Measurements from ENCODE around the gene OVOL1. TPM values are rescaled to one million over a fixed set of nuclear protein-coding genes. Genes with fewer than 3 reads are reported as not detected.
A peak's percentile ranks its signal among the peaks of the same experiment; 100 is the strongest.
"Not testable (repeated sequence)": the region's sequence is repeated elsewhere in the genome, so short reads cannot be mapped to it uniquely, and the experiment has no call there.

OVOL1 gene
- total RNA-seq, 1 donor from 2014 or later = not detected

- H3K4me3 ChIP-seq (ENCODE audit: low read length in 3 of 3) = no peak overlapping the region
- peaks cover 0 to 8% (median 7%) of the 10 kb centered on the region in 3 donors for H3K27me3 ChIP-seq (ENCODE audit: control insufficient read depth in 3 of 3, insufficient read depth in 3 of 3, low read length in 3 of 3)
- no peaks in the 10 kb centered on the region for H3K36me3 ChIP-seq (ENCODE audit: control insufficient read depth in 3 of 3, insufficient read depth in 3 of 3, low read length in 3 of 3)
These were observed 42.6 kb downstream of the OVOL1 start for GRCh38 chr11:65829459-65829858.

DNA sequence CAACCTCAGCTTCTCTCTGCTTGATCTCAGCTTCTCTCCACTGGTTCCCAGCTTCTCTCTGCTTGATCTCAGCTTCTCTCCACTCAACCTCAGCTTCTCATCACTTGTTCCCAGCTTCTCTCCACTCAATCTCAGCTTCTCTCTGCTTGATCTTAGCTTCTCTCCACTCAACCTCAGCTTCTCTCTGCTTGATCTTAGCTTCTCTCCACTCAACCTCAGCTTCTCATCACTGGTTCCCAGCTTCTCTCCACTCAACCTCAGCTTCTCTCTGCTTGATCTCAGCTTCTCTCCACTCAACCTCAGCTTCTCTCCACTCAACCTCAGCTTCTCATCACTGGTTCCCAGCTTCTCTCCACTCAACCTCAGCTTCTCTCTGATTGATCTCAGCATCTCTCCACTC, 45.4 kb downstream of the OVOL1 start:
- H3K4me3 ChIP-seq (ENCODE audit: low read length in 3 of 3) = not testable (repeated sequence)

More at GRCh38 chr11:65829459-65829858, 42.6 kb downstream of the OVOL1 start:
- H3K27ac ChIP-seq (ENCODE audit: low read depth, low read length) = no peak overlapping the region
- H3K4me1 ChIP-seq (ENCODE audit: control insufficient read depth in 3 of 3, insufficient read depth in 3 of 3, low read length in 3 of 3) = peaks cover 7 to 17% (median 15%) of the 10 kb centered on the region in 3 donors
- no peak overlapping the region for H3K9ac ChIP-seq (ENCODE audit: low read depth in 1 of 3, low read length in 3 of 3)
- no peaks in the 10 kb centered on the region for H3K9me3 ChIP-seq (ENCODE audit: control insufficient read depth in 3 of 3, low read length in 3 of 3)

DNA sequence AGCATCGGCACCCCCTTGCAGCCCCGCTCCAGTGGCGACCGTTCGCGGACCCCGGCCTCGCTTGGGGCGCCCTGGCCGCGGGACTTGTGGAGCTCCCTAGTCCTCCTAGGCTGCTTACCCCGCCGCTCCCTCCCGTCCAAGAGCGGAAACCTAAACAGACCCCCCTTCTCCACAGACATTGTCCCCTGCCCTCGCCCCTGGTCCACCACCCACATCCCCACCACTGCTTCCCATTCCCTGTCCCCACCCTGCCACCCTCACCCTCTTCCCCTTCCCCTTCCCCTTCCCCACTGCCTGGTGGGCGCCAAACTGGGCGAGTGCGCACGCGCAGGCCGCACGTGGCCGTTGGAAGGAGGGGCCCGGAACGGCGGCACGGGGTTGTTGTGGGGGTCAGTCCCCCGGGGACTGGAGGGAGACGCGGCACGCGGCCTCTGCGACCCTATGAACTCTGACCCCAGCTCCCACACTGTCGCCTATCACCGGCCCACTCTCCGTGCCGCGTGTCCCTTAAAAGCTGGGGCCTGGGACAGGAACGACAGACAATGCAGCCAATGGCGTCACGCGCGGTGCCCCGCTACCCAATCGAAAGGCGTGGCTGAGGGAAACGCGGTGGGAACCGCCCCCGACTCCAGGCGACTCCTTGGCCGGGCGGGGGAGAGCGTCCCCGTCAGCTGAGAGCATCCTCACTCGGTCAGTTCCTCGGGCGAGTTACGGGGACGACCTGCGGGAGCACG, 46.6 kb downstream of the OVOL1 start, which contains the start of gene SNX32:
Gene SNX32 (plus strand): TSS at position 667 of the 734 bp plus-strand sequence. CDS start 103 bp downstream, outside the sequence.
- H3K9ac ChIP-seq (ENCODE audit: low read depth in 1 of 3, low read length in 3 of 3) = peak within 1 kb of the TSS in 2 of 3 donors; percentile 40 to 73
- H3K9me3 ChIP-seq (ENCODE audit: control insufficient read depth in 3 of 3, low read length in 3 of 3) = no peaks in the 10 kb centered on the region
- H3K4me1 ChIP-seq (ENCODE audit: control insufficient read depth in 3 of 3, insufficient read depth in 3 of 3, low read length in 3 of 3) = peaks cover 8 to 22% (median 16%) of the 10 kb centered on the region in 3 donors
- H3K4me3 ChIP-seq (ENCODE audit: low read length in 3 of 3) = peak within 1 kb of the TSS; percentile 70 to 88 (median 81)
- no peaks in the 10 kb centered on the region for H3K36me3 ChIP-seq (ENCODE audit: control insufficient read depth in 3 of 3, insufficient read depth in 3 of 3, low read length in 3 of 3)
- no peak within 1 kb of the TSS for H3K27ac ChIP-seq (ENCODE audit: low read depth, low read length)
- peaks cover 0 to 19% (median 10%) of the 10 kb centered on the region in 3 donors for H3K27me3 ChIP-seq (ENCODE audit: control insufficient read depth in 3 of 3, insufficient read depth in 3 of 3, low read length in 3 of 3)

More for the DNA sequence above, 45.4 kb downstream of the OVOL1 start:
- H3K36me3 ChIP-seq (ENCODE audit: control insufficient read depth in 3 of 3, insufficient read depth in 3 of 3, low read length in 3 of 3); H3K9me3 ChIP-seq (ENCODE audit: control insufficient read depth in 3 of 3, low read length in 3 of 3); H3K9ac ChIP-seq (ENCODE audit: low read depth in 1 of 3, low read length in 3 of 3); H3K27ac ChIP-seq (ENCODE audit: low read depth, low read length): not testable (repeated sequence)
- H3K4me1 ChIP-seq (ENCODE audit: control insufficient read depth in 3 of 3, insufficient read depth in 3 of 3, low read length in 3 of 3) = peaks cover 8 to 22% (median 16%) of the 10 kb centered on the region in 3 donors
- H3K27me3 ChIP-seq (ENCODE audit: control insufficient read depth in 3 of 3, insufficient read depth in 3 of 3, low read length in 3 of 3) = peaks cover 0 to 19% (median 10%) of the 10 kb centered on the region in 3 donors

GRCh38 chr11:65834202-65834601, 47.3 kb downstream of the OVOL1 start:
- Histone ChIP-seq H3K36me3 (ENCODE audit: control insufficient read depth in 3 of 3, insufficient read depth in 3 of 3, low read length in 3 of 3) (no peaks in the 10 kb centered on the region), H3K4me1 (ENCODE audit: control insufficient read depth in 3 of 3, insufficient read depth in 3 of 3, low read length in 3 of 3) (peaks cover 8 to 22% (median 16%) of the 10 kb centered on the region in 3 donors), H3K4me3 (ENCODE audit: low read length in 3 of 3) (peak overlapping the region; percentile 70 to 88 (median 81)), H3K9ac (ENCODE audit: low read depth in 1 of 3, low read length in 3 of 3) (peak overlapping the region in 1 of 3 donors; percentile 45), H3K27ac (ENCODE audit: low read depth, low read length) (no peak overlapping the region), H3K27me3 (ENCODE audit: control insufficient read depth in 3 of 3, insufficient read depth in 3 of 3, low read length in 3 of 3) (peaks cover 0 to 19% (median 10%) of the 10 kb centered on the region in 3 donors), H3K9me3 (ENCODE audit: control insufficient read depth in 3 of 3, low read length in 3 of 3) (no peaks in the 10 kb centered on the region)

DNA sequence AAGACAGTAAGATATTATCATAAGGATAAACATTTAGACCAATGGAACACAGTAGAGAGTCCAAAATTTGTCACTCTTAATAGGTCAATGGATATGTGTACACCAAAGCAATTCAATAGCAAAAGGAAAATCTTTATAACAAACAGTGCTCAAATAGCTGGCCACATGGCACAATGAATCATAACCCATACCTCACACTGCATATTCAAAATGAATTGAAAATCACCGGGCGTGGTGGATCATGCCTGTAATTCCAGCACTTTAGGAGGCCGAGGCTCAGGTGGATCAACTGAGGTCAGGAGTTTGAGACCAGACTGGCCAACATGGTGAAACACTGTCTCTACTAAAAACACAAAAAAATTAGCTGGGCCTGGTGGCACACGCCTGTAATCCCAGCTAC, 55.3 kb downstream of the OVOL1 start:
- H3K4me1 ChIP-seq (ENCODE audit: control insufficient read depth in 3 of 3, insufficient read depth in 3 of 3, low read length in 3 of 3) = no peaks in the 10 kb centered on the region
- H3K36me3 ChIP-seq (ENCODE audit: control insufficient read depth in 3 of 3, insufficient read depth in 3 of 3, low read length in 3 of 3) = no peaks in the 10 kb centered on the region
- H3K27me3 ChIP-seq (ENCODE audit: control insufficient read depth in 3 of 3, insufficient read depth in 3 of 3, low read length in 3 of 3) = no peaks in the 10 kb centered on the region
- H3K9me3 ChIP-seq (ENCODE audit: control insufficient read depth in 3 of 3, low read length in 3 of 3) = no peaks in the 10 kb centered on the region
- H3K27ac ChIP-seq (ENCODE audit: low read depth, low read length) = no peak overlapping the region
- no peak overlapping the region for H3K4me3 ChIP-seq (ENCODE audit: low read length in 3 of 3)
- no peak overlapping the region for H3K9ac ChIP-seq (ENCODE audit: low read depth in 1 of 3, low read length in 3 of 3)

DNA sequence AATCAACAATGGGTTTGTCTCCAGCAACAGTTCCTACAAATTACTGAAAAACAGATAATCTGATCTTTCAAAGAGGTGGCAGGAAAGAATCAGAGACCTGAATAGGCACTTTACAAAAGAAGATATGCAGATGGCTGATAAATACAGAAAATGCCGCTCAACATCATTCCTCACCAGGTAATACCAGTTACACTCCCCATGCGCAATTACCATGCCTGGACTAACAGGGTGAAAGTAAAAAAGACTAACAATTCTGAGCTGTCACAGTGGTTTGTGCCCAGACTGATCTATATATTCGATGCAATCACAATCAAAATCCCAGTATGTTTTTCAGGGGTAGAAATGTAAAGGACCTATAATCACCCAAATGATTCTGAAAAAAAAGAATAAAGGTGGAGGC, 56.9 kb downstream of the OVOL1 start:
- H3K27me3 ChIP-seq (ENCODE audit: control insufficient read depth in 3 of 3, insufficient read depth in 3 of 3, low read length in 3 of 3) = no peaks in the 10 kb centered on the region
- H3K4me3 ChIP-seq (ENCODE audit: low read length in 3 of 3) = no peak overlapping the region
- H3K9ac ChIP-seq (ENCODE audit: low read depth in 1 of 3, low read length in 3 of 3) = no peak overlapping the region
- H3K27ac ChIP-seq (ENCODE audit: low read depth, low read length) = no peak overlapping the region
- no peaks in the 10 kb centered on the region for H3K9me3 ChIP-seq (ENCODE audit: control insufficient read depth in 3 of 3, low read length in 3 of 3)
- no peaks in the 10 kb centered on the region for H3K4me1 ChIP-seq (ENCODE audit: control insufficient read depth in 3 of 3, insufficient read depth in 3 of 3, low read length in 3 of 3)
- no peaks in the 10 kb centered on the region for H3K36me3 ChIP-seq (ENCODE audit: control insufficient read depth in 3 of 3, insufficient read depth in 3 of 3, low read length in 3 of 3)

- Histone ChIP-seq H3K27ac (ENCODE audit: low read depth, low read length) (no peak overlapping the region), H3K36me3 (ENCODE audit: control insufficient read depth in 3 of 3, insufficient read depth in 3 of 3, low read length in 3 of 3) (no peaks in the 10 kb centered on the region), H3K9me3 (ENCODE audit: control insufficient read depth in 3 of 3, low read length in 3 of 3) (no peaks in the 10 kb centered on the region), H3K4me1 (ENCODE audit: control insufficient read depth in 3 of 3, insufficient read depth in 3 of 3, low read length in 3 of 3) (no peaks in the 10 kb centered on the region), H3K27me3 (ENCODE audit: control insufficient read depth in 3 of 3, insufficient read depth in 3 of 3, low read length in 3 of 3) (no peaks in the 10 kb centered on the region), H3K9ac (ENCODE audit: low read depth in 1 of 3, low read length in 3 of 3) (no peak overlapping the region), H3K4me3 (ENCODE audit: low read length in 3 of 3) (no peak overlapping the region)
These were observed 57.5 kb downstream of the OVOL1 start for GRCh38 chr11:65844231-65844872.

Other genes starting within 250 kb of the OVOL1 start
- 32.9 TPM for gene LTBP3, start 228.7 kb upstream of the OVOL1 start, total RNA-seq
- 23.0 TPM for gene ZNRD2, start 216.6 kb upstream of the OVOL1 start, total RNA-seq
- 14.6 TPM for gene FAM89B, start 214.5 kb upstream of the OVOL1 start, total RNA-seq
- 157 TPM for gene EHBP1L1, start 211.0 kb upstream of the OVOL1 start, total RNA-seq
- gene KCNK7, start 191.3 kb upstream of the OVOL1 start, total RNA-seq = not detected
- 23.0 TPM for gene MAP3K11, start 172.8 kb upstream of the OVOL1 start, total RNA-seq
- 4.7 TPM for gene PCNX3, start 171.3 kb upstream of the OVOL1 start, total RNA-seq
- 15.7 TPM for gene SIPA1, start 149.0 kb upstream of the OVOL1 start, total RNA-seq
- 13.0 TPM for gene RELA, start 124.1 kb upstream of the OVOL1 start, total RNA-seq
- gene KAT5, start 74.8 kb upstream of the OVOL1 start, total RNA-seq = 44.9 TPM
- gene RNASEH2C, start 66.3 kb upstream of the OVOL1 start, total RNA-seq = 11.0 TPM
- 2.1 TPM for gene AP5B1, start 6.1 kb upstream of the OVOL1 start, total RNA-seq
- gene SNX32, start 46.9 kb downstream of the OVOL1 start, total RNA-seq = under 0.01 TPM
- gene CFL1, start 71.1 kb downstream of the OVOL1 start, total RNA-seq = 275 TPM
- 34.4 TPM for gene MUS81, start 73.4 kb downstream of the OVOL1 start, total RNA-seq
- gene EFEMP2, start 85.7 kb downstream of the OVOL1 start, total RNA-seq = 35.0 TPM
- gene CTSW, start 92.8 kb downstream of the OVOL1 start, total RNA-seq = 1.0 TPM
- gene FIBP, start 101.4 kb downstream of the OVOL1 start, total RNA-seq = 110 TPM
- 12.0 TPM for gene CCDC85B, start 103.6 kb downstream of the OVOL1 start, total RNA-seq
- gene FOSL1, start 113.3 kb downstream of the OVOL1 start, total RNA-seq = not detected
- gene C11orf68, start 132.0 kb downstream of the OVOL1 start, total RNA-seq = 12.5 TPM
- gene DRAP1, start 132.4 kb downstream of the OVOL1 start, total RNA-seq = 71.0 TPM
- not detected for gene TSGA10IP, start 158.4 kb downstream of the OVOL1 start, total RNA-seq
- 45.9 TPM for gene SART1, start 174.7 kb downstream of the OVOL1 start, total RNA-seq
- 20.9 TPM for gene EIF1AD, start 215.1 kb downstream of the OVOL1 start, total RNA-seq
- 26.6 TPM for gene BANF1, start 215.4 kb downstream of the OVOL1 start, total RNA-seq
- not detected for gene CST6, start 224.9 kb downstream of the OVOL1 start, total RNA-seq
- gene CATSPER1, start 239.4 kb downstream of the OVOL1 start, total RNA-seq = not detected